Hepatic stellate cell (primary cell): Measurements from ENCODE around the gene ZFAND5.

Experiments used
- DNase-seq: peaks from one replicate; pipeline ENCODE4 v3.0.0; 2011; ENCODE audit warnings: low spot score

Gene ZFAND5, protein sequence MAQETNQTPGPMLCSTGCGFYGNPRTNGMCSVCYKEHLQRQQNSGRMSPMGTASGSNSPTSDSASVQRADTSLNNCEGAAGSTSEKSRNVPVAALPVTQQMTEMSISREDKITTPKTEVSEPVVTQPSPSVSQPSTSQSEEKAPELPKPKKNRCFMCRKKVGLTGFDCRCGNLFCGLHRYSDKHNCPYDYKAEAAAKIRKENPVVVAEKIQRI

GRCh38 chr9:72364679-72365524 lies at the start of gene ZFAND5:
Gene ZFAND5, minus strand, starts transcription at chr9:72365208. Its CDS starts 4,430 bp downstream, at chr9:72360778.
- peak; percentile 98 for DNase-seq

DNA sequence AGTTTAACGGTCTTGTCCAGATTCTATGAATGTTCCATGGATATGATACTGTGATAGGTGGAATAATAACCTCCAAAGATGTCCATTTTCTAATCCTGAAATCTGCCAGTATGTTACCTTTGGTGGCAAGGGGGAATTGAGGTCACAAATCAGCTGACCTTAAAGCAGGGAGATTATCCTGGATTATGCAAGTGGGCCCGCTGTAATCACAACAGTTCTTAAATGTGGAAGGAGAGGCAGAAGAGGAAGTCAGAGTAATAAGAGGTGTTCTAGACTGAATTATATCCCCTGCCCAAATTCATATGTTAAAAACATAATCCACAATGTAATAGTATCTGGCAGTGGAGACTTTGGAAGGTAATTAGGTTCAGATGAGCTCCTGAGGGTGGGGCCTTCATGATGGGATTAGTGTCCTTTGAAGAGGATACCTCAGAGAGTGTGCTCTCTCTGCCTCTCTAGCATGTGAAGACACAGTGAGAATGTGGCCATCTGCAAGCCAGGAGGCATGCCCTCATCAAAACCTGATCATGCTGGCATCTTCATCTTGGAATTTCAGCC lies 47.6 kb upstream of the ZFAND5 start:
- no peak for DNase-seq

- no peak for DNase-seq
These were observed 45.2 kb upstream of the ZFAND5 start for GRCh38 chr9:72410214-72410613.

GRCh38 chr9:72407114-72407513 lies 42.1 kb upstream of the ZFAND5 start:
- no peak for DNase-seq

- no peak for DNase-seq
These were observed 37.7 kb upstream of the ZFAND5 start for GRCh38 chr9:72402744-72403143.

DNA sequence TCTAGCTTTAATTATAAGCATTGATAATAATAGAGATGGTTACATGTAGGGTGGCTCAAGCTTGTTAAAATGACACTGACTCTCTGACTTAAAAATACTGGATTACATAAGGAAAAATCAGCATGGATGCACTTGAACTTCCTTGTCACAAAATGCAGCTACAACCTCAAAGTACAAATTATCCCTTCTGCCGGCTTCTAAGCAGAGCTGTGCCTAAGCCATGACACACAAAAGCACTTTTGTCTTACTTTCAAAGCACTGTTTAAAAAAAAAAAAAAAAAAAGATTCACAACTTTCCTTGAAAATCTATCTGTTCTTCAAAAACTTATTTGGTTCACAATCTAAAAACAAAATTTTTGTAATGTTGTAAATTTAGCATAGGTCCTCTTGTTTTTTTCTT lies 36.4 kb upstream of the ZFAND5 start:
- DNase-seq = no peak

- no peak for DNase-seq
These were observed 35.9 kb upstream of the ZFAND5 start for GRCh38 chr9:72400866-72401265.

DNA sequence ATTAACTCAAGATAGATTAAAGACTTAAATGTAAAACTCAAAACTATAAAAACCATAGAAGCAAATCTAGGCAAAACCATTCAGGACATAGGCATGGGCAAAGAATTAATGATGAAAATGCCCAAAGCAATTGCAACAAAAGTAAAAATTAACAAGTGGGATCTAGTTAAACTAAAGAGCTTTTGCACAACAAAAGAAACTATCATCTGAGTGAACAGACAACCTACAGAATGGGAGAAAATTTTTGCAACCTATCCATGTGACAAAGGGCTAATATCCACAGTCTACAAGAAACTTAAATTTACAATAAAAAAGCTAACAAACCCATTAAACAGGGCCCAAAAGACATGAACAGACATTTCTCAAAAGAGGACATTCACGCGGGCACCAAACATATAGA lies 34.4 kb upstream of the ZFAND5 start:
- DNase-seq = no peak

- no peak for DNase-seq
These were observed 31.5 kb upstream of the ZFAND5 start for GRCh38 chr9:72396247-72397091.

- DNase-seq = no peak
These were observed 29.1 kb upstream of the ZFAND5 start for GRCh38 chr9:72394066-72394465.

DNA sequence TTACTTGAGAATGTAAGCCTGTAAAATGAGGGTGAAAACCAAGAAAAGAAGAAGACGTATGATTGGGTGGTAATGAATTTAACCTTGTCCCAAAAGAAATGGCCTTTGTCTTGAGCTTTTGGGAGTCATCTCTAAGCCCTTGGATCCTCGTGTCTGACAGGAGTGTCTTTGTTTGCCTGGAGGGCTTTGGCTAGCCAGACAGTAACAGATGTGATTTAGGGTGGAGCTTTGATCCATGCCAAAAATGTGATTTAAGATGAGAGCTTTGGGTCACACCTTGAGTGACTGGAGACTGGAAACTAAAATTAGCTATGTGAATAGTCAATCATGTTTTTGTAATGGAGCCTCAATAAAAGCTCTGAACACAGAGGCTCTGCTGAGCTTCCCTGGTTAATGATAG lies 25.9 kb upstream of the ZFAND5 start:
- DNase-seq = no peak

GRCh38 chr9:72386186-72386585 lies 21.2 kb upstream of the ZFAND5 start:
- no peak for DNase-seq

- DNase-seq = no peak
These were observed 19.9 kb upstream of the ZFAND5 start for GRCh38 chr9:72384710-72385485.

DNA sequence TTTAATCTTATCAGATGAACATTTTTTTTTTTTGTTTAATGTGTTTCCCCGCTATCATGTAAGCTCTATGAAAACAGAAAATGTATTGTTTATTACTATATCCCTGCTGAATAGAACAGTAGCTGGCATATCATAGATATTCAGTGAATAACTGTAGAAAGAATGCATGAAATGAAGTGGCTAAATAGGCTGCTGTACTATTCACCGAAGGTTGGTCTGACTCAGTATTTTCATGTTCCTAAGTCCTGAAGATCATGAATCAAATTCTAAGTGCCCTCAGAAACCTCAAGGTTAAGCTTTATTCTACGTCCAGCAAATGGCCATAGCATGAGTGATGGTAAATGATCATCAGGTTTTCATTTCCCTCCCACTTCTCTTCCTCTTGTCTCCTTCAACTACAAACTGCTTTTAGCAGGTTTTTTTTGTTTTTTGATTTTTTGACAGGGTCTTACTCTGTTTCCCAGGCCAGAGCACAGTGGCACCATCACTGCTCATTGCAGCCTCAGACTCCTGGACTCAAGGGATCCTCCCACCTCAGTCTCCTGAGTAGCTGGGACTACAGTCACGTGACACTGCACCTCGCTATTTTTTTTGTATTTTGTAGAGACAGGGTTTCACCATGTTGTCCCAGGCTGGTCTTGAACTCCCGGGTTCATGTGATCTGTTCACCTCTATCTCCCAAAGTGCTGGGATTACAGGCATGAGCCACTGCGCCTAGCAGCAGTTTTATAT lies 19.1 kb upstream of the ZFAND5 start:
- DNase-seq = peak; percentile 73

DNA sequence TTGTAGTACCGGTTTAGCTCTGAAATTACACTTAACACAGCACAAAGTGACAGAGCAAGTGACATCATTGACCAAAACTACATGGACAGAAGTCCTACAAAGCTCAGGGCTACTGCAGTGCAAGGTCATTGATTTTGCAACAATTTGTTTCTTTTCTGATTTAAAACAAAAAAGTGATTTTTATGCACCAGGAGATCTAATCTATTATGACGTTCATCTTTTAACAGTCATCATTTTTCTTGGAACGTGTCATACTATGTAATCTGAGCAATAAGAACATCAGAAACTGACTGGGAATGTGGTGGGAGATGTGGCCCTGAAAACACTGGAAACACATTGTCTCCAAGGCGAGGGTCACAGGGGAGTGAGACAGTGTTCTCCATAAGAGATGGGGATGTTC lies 17.4 kb upstream of the ZFAND5 start:
- no peak for DNase-seq

DNA sequence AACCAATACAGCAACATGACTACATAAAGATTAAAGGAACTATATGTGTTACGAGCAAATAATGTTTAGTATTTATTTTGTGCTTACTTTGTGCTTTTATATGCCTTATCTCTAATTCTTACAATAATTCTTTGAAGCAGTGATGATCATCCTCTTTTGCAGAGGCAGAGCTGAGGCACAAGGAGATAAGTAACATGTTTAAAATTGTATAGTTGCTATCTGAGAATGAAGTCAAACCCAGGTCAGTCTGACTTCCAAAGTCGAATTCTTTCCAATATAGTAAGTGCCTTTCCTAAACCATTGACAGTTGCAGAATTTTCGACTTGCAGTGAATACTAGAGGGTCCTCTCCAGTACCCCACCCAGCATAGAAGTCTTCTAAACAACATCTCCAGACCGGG lies 12.0 kb upstream of the ZFAND5 start:
- no peak for DNase-seq

DNA sequence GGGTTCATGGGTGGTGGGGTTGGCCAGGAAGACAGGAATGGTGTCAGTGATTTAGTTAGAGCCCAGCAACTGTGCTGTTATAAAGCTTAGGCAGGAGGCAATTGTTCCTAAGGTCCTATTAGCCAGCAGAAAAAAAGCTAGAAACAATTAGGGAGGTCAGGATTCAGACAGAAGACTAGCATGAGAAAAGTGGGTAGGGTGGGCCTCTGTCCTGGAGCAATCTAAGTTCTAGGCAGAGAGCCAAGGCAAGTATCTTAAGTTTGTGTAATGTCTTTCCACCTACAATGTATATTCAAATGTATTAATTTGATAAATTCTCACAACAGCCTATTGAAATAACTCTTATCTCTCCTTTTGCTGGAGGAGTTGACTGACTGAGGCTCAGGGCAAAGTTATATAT lies 6.1 kb upstream of the ZFAND5 start:
- DNase-seq = no peak

DNA sequence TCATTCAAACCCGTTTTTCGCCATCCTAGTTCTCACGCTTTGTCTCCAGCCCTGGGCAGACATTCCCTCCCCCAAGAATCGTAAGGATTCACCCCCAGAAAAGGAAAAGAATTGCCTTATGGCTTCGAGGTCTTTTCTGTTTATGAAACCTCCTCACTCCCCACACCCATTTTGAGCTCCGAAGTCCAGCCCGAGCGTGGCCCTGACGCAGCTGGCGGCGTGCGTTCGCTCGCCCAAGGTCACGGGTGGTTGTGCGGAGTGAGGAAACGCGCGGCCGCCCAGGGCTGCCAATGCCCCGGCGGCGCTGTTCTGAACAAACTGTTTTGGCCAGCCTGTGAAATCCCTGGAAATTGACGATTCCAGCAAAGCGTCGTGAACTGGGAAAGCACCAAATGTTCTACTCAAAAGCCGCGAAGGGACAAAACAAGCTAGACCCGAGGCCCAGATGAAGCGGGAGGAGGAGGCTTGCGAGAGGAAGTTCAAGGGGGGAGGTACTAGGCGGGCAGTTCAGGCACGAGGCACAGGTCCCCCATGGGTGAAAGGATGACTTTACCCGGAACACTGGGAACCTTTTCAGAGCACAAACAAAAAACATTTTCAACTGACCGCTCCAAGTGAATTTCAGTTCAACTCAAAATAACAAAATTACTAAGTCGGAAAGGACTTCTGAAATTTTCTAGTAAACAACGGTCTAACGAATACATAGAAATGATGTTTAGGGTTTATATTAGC lies 683 bp upstream of the ZFAND5 start:
- peak; percentile 69 for DNase-seq

GRCh38 chr9:72363908-72364678 lies 915 bp downstream of the ZFAND5 start:
- peak; percentile 55 for DNase-seq
